Measurements from ENCODE around the gene PTPRR. TPM values are rescaled to one million over a fixed set of nuclear protein-coding genes. Genes with fewer than 3 reads are reported as not detected.

PTPRR gene
- total and polyA plus RNA-seq, 4 donors: 0.17 to 1.5 (median 0.61) TPM

DNA sequence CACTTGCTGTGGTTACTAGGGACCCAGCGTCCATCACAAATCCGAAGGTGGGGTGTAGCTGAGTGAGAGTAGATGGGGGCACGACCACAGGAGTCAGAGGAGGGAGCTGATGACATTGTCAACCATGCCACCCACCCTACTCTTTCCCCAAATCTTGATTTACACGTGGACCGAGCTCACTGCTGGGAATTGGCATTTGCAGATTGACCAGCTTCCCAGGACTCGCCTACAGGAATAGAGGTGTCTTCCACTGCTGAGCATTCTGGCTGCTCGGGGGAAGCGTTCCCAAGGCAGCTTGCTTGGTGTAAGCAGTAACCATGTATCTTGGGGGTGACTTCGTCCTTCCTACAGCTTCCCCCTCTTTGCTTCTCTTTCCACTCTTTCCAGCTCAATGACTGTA, 353 bp upstream of the PTPRR start:
- H3K9ac ChIP-seq (ENCODE audit: insufficient read depth in 1 of 2, low read length in 2 of 2): no peak overlapping the region
- H3K9me3 ChIP-seq (ENCODE audit: control insufficient read depth in 4 of 4, insufficient read depth in 3 of 4, low read length in 3 of 4): peaks cover 0 to 6% (median 0%) of the 10 kb centered on the region in 4 donors
- TF ChIP-seq, protein P1, sequence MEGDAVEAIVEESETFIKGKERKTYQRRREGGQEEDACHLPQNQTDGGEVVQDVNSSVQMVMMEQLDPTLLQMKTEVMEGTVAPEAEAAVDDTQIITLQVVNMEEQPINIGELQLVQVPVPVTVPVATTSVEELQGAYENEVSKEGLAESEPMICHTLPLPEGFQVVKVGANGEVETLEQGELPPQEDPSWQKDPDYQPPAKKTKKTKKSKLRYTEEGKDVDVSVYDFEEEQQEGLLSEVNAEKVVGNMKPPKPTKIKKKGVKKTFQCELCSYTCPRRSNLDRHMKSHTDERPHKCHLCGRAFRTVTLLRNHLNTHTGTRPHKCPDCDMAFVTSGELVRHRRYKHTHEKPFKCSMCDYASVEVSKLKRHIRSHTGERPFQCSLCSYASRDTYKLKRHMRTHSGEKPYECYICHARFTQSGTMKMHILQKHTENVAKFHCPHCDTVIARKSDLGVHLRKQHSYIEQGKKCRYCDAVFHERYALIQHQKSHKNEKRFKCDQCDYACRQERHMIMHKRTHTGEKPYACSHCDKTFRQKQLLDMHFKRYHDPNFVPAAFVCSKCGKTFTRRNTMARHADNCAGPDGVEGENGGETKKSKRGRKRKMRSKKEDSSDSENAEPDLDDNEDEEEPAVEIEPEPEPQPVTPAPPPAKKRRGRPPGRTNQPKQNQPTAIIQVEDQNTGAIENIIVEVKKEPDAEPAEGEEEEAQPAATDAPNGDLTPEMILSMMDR (IDR thresholded peaks at IDR 0.05; ENCODE audit: control extremely low read depth, extremely low read depth): no peak
- no peaks in the 10 kb centered on the region for H3K36me3 ChIP-seq (ENCODE audit: control insufficient read depth in 4 of 4, insufficient read depth in 4 of 4, low read length in 4 of 4)
- 24% methylated on average over 9 of the region's 9 CpGs for WGBS, 2 donors
- peaks cover 0 to 15% (median 9%) of the 10 kb centered on the region in 3 donors for H3K27me3 ChIP-seq (ENCODE audit: control insufficient read depth in 3 of 3, insufficient read depth in 3 of 3, low read length in 2 of 3)
- no peak overlapping the region for H3K27ac ChIP-seq (ENCODE audit: low read depth in 1 of 2, low read length in 1 of 2)
- H3K4me1 ChIP-seq (ENCODE audit: control insufficient read depth in 5 of 5, insufficient read depth in 5 of 5, low read length in 5 of 5): peaks cover 0 to 4% (median 0%) of the 10 kb centered on the region in 5 donors
- ATAC-seq (ENCODE audit: insufficient read depth, low FRiP score): no peak
- DNase-seq: no peak
- H3K4me3 ChIP-seq: no peak overlapping the region

DNA sequence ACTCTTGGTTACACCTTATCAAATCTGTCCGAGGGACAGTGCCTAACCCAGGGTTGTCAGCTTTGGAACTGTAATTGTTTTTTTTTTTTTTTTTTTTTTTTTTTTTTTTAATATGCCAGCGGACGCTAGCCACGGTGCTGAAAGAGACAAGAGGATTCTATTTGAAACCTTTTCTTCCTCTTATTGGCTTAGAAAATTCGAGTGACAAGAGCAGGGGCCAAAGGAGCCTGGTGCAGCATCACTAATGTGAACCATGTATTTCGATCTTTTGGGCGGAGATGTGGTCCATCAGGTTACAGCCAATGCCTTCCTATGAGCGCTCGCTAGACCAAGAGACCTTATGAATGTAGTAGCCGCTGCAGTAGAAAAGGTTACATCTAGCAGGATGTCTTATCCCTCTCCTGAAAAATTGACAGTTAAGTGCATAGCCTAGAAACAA, 922 bp downstream of the PTPRR start:
- no peak overlapping the region for H3K27ac ChIP-seq (ENCODE audit: low read depth in 1 of 2, low read length in 1 of 2)
- H3K9me3 ChIP-seq (ENCODE audit: control insufficient read depth in 4 of 4, insufficient read depth in 3 of 4, low read length in 3 of 4): peaks cover 0 to 6% (median 0%) of the 10 kb centered on the region in 4 donors
- WGBS, 2 donors: 18 to 19% methylated on average over 10 of the region's 10 CpGs
- no peak for ATAC-seq (ENCODE audit: insufficient read depth, low FRiP score)
- H3K27me3 ChIP-seq (ENCODE audit: control insufficient read depth in 3 of 3, insufficient read depth in 3 of 3, low read length in 2 of 3): peaks cover 0 to 17% (median 9%) of the 10 kb centered on the region in 3 donors
- TF ChIP-seq, protein P1 (IDR thresholded peaks at IDR 0.05; ENCODE audit: control extremely low read depth, extremely low read depth): no peak
- DNase-seq: peak; percentile 18 to 67 (median 42)
- no peak overlapping the region for H3K4me3 ChIP-seq
- peaks cover 0 to 4% (median 0%) of the 10 kb centered on the region in 5 donors for H3K4me1 ChIP-seq (ENCODE audit: control insufficient read depth in 5 of 5, insufficient read depth in 5 of 5, low read length in 5 of 5)
- H3K9ac ChIP-seq (ENCODE audit: insufficient read depth in 1 of 2, low read length in 2 of 2): no peak overlapping the region
- H3K36me3 ChIP-seq (ENCODE audit: control insufficient read depth in 4 of 4, insufficient read depth in 4 of 4, low read length in 4 of 4): no peaks in the 10 kb centered on the region

DNA sequence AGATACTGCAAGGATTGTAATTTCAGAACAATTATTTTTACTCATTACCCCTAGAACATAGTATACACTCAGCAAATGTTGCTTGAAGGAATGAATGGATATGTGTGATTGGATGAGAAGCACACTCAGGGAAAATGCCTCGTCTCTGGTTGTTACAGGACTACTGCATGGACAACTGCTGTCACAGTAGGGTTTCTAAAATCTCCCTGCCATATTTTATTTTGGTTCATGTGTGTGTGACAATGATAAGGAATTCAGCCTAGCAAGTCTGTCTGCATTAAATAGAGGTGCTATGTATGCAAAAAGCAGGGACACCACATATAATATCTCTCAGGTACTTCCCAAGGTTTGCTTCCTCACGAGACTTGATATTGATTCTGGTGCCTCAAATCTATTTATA, 1.4 kb downstream of the PTPRR start:
- 79 to 80% methylated on average over 2 of the region's 2 CpGs for WGBS, 2 donors
- ATAC-seq (ENCODE audit: insufficient read depth, low FRiP score) (no peak), DNase-seq (no peak)
- no peak overlapping the region for H3K9ac ChIP-seq (ENCODE audit: insufficient read depth in 1 of 2, low read length in 2 of 2)
- H3K27ac ChIP-seq (ENCODE audit: low read depth in 1 of 2, low read length in 1 of 2): no peak overlapping the region
- H3K4me3 ChIP-seq: no peak overlapping the region
- TF ChIP-seq, protein P1 (IDR thresholded peaks at IDR 0.05; ENCODE audit: control extremely low read depth, extremely low read depth): no peak
- peaks cover 0 to 17% (median 9%) of the 10 kb centered on the region in 3 donors for H3K27me3 ChIP-seq (ENCODE audit: control insufficient read depth in 3 of 3, insufficient read depth in 3 of 3, low read length in 2 of 3)
- peaks cover 0 to 4% (median 0%) of the 10 kb centered on the region in 5 donors for H3K4me1 ChIP-seq (ENCODE audit: control insufficient read depth in 5 of 5, insufficient read depth in 5 of 5, low read length in 5 of 5)
- H3K36me3 ChIP-seq (ENCODE audit: control insufficient read depth in 4 of 4, insufficient read depth in 4 of 4, low read length in 4 of 4): no peaks in the 10 kb centered on the region
- H3K9me3 ChIP-seq (ENCODE audit: control insufficient read depth in 4 of 4, insufficient read depth in 3 of 4, low read length in 3 of 4): peaks cover 0 to 6% (median 0%) of the 10 kb centered on the region in 4 donors

DNA sequence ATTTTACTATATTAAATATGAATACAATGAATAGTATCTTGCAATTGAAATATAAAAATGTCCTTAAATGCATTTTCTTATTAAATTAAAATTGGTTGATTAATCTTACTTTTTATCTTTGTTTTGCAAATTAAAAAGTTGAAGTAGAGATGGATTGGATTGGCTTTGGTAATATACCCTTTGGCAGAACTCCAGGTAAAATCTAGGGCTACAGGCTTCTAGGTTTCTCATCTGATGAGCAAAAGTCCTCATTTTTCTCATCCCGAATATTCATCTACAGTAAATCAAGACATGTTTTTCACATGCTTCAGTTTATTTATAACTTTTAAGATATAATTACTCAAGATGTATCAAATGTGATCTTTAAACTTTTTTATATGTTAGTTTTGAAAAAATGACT, 2.2 kb downstream of the PTPRR start:
- no peak for ATAC-seq (ENCODE audit: insufficient read depth, low FRiP score)
- TF ChIP-seq, protein P1 (IDR thresholded peaks at IDR 0.05; ENCODE audit: control extremely low read depth, extremely low read depth): no peak
- no peak overlapping the region for H3K4me3 ChIP-seq
- H3K27ac ChIP-seq (ENCODE audit: low read depth in 1 of 2, low read length in 1 of 2): no peak overlapping the region
- peaks cover 0 to 4% (median 0%) of the 10 kb centered on the region in 5 donors for H3K4me1 ChIP-seq (ENCODE audit: control insufficient read depth in 5 of 5, insufficient read depth in 5 of 5, low read length in 5 of 5)
- no peak overlapping the region for H3K9ac ChIP-seq (ENCODE audit: insufficient read depth in 1 of 2, low read length in 2 of 2)
- no peaks in the 10 kb centered on the region for H3K36me3 ChIP-seq (ENCODE audit: control insufficient read depth in 4 of 4, insufficient read depth in 4 of 4, low read length in 4 of 4)
- peaks cover 0 to 17% (median 9%) of the 10 kb centered on the region in 3 donors for H3K27me3 ChIP-seq (ENCODE audit: control insufficient read depth in 3 of 3, insufficient read depth in 3 of 3, low read length in 2 of 3)
- 86 to 90% methylated on average over 1 of the region's 1 CpG for WGBS, 2 donors
- DNase-seq: no peak
- peaks cover 0 to 6% (median 0%) of the 10 kb centered on the region in 4 donors for H3K9me3 ChIP-seq (ENCODE audit: control insufficient read depth in 4 of 4, insufficient read depth in 3 of 4, low read length in 3 of 4)

Measured in lung (tissue), 12 donors.